Stimulated activated CD8-positive, alpha-beta memory T cell treated with anti-CD3 and anti-CD28 coated beads, Interleukin-12 subunit alpha, Interleukin-12 subunit beta, amount 100 ng/mL, for 24 hours (primary cell): Measurements from ENCODE around the gene TCP10L.
"Not testable (repeated sequence)": the region's sequence is repeated elsewhere in the genome, so short reads cannot be mapped to it uniquely, and the experiment has no call there.

Source experiments
- DNase-seq: peaks from one replicate; pipeline ENCODE4 v3.0.0-alpha.2; 2020; ENCODE audit errors: extremely low read depth

Gene TCP10L

DNA sequence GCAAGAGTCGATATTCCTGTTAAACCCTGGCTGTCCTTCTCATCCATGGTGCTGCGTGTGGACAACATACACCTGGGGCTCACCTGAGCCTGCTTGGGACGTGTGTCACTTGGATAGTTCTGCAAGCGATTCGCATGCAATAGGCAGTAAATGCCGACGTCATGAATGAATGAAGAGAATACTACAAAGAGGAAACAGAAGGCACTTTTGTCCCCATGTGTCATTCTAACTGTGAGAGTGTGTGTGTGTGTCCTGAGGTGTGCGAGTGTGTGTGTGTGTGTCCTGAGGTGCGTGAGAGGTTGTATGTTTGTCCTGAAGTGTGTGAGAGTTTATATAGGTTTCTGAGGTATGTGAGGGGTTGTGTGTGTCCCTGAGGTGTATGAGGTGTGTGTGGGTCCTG, 647 bp upstream of the TCP10L start:
- no peak for DNase-seq

DNA sequence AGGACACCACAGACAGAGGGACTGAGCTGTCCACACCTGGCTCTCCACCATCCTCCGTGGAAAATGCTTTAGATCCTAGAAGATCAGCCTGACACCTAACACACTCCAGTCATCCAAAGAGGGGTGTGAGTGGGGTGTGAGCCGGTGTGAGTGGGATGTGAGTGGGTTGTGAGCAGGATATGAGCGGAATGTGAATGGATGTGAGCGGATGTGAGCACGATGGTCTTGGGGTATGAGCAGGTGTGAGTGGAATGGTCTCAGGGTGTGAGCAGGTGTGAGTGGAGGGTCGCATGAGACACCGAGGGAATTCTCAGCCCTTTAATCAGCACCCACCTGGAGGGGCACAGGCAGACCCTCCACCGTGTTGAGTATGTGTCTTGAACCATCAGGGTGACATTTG, 851 bp downstream of the TCP10L start:
- no peak for DNase-seq

DNA sequence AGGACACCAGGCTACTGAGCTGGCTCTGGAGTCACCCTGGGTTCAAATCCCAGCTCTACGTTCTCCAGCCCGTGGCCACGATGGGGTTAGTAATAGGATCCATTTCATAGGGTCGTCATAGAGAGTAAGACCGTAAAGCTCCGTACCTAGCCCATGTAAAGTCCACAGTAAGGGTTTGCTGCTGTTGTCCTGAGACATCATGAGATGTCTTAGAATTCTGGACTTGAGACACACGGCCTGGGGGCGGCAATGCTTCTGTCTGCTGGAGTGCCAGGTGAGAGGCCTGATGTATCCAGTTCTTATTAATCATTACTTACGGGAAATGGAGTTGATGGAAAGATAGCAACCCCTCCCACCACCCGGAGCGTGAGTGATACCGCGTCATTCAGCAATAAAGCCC, 3.6 kb downstream of the TCP10L start:
- DNase-seq = no peak

- DNase-seq = no peak
These were observed 4.4 kb downstream of the TCP10L start for GRCh38 chr21:32580949-32581348.

- no peak for DNase-seq
These were observed 7.1 kb downstream of the TCP10L start for GRCh38 chr21:32578107-32578691.

- no peak for DNase-seq
These were observed 9.3 kb downstream of the TCP10L start for GRCh38 chr21:32576011-32576410.

- DNase-seq = no peak
These were observed 10.1 kb downstream of the TCP10L start for GRCh38 chr21:32574946-32575925.

DNA sequence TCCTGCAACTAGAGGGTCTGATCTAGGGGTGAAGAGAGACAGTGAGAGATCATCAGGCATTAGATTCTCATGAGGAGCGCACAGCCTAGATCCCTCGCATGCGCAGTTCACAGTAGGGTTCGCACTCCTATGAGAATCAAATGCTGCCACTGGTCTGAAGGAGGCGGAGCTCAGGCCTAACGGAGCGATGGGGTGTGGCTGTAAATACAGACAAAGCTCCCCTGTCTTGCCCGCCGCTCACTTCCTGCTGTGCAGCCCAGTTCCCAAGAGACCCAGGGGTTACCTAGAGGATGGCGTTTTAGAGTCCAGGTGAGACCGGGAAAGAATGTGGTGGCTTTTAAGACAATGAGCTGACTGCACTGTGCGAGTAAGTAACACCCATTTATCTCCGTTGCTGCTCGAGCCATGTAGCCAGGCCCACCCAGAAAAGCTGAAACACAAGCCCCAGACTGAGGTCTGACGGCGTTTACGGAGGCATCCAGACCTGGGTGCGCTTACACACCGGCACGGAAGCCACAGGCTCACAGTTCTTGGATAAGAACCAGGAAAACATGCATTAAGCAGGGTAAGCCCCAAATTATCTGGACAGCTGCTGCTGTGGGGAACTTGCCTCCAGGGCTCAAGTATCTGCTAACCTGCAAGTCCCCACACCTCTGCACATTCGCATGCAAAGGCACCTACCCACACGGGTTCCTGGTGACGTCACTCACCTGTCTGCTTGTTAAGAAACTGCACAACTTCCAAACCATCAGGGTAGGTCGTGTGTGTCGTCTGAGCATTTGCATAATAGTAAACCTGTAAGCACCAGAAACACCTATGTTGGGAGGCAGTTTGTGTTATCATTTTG, 12.5 kb downstream of the TCP10L start:
- no peak for DNase-seq

GRCh38 chr21:32570456-32570855, 14.9 kb downstream of the TCP10L start:
- DNase-seq = no peak

DNA sequence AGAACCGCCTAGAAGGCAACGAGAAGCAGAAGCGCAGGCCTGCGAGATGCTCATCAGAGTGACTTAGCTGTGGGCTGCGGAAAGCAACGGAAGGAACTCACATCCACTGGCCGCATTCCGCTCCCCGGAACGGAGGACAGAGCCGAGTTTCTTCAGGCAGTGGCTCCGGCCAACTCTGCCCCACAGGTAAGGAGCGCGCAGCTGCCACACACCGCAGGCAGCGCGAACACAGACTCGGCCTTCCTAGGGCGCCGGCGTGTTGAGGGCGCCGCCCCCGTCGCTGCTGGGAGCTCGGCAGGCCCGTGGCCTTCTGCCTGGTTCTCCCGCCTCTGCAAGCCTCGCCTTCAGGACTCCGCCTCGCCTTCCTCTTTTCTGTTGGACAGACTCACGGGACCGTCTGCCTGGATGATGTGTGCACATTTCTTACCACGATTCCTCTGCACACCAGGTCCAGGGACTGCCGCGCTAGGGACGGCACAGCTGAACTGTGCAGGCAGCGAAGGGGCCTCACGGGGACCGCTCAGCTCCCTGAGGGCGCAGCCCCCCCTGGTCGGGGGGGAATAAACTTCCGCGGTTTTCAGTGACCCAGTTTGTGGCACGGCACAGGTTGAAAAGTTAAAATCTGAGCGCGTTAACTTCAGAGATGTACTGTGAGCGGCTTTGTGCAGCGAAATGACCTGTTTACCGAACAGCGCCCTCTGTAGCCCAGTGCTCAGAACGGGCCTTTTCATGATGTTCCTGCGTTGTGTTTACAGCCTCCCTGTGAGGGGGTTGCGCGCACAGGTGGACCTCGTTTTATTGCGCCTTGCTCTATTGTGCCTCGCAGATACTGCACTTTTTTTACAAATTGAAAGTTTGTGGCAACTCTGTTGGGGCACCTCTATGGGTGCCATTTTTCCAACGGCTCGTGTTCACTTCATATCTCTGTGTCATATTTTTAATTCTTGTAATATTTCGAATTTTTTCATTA, 15.8 kb downstream of the TCP10L start:
- peak; percentile 30 for DNase-seq

DNA sequence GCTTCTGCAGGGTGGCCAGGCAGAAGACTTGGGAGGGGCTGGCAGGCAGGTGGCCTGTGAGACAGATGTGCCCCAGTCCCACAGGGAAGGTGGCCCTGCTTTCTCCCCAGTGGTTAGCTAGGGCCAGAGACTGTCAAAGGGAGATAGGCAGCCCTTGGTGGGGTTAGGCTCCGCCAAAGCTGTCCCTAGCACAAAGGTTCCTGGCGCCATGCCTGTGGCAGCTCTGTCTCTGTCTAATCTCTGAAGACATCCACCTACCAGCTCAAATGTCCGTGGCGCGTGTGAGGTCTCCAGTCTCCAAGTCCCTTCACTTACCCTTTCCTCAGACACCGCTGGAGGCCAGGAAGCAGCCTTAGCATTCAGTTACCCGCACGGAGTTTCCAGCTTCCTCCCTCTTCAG, 17.7 kb downstream of the TCP10L start:
- no peak for DNase-seq

- DNase-seq = no peak
These were observed 18.5 kb downstream of the TCP10L start for GRCh38 chr21:32566741-32567389.

DNA sequence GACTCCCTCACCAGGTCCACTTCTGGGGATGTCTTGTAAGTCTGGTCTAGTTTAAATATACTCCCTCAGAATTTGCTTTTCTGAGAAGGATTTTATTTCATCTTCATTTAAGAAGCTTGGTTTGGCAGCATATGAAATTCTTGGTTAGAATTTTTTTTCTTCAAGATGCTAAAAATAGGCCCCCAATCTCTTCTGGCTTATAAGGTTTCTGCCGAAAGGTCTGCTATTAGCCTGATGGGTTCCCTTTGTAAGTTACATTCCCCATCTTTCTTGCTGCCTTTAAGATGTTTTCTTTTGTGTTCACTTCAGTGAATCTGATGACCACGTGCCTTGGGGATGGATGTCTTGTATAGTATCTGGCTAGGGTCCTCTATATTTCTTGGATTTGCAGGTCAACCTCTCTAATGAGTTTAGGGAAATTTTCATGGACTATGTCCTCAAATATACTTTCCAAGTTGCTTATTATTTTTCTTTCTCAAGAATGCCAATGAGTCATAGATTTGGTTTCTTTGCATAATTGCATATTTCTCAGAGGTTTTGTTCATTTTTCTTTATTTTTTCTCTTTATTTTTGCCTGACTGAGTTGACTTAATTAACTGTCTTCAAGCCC, 19.4 kb downstream of the TCP10L start:
- no peak for DNase-seq

DNA sequence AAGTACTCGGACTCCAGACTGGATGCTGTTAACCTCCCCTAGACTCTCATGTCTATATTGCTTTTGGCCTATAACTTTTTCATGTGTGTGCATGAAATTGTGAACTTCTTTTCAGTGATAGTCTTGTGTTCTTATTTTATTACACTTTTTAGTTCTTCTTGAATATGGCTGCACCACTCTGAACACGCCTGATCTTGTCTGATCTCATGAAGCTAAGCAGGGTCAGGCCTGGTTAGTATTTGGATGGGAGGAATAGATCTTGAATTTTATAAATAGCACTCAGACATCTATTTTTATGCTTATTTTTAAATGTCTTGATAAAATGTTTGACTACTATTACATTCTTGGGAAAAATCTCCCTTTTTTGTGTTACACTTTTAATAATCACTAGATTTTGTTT, 22.4 kb downstream of the TCP10L start:
- no peak for DNase-seq

DNA sequence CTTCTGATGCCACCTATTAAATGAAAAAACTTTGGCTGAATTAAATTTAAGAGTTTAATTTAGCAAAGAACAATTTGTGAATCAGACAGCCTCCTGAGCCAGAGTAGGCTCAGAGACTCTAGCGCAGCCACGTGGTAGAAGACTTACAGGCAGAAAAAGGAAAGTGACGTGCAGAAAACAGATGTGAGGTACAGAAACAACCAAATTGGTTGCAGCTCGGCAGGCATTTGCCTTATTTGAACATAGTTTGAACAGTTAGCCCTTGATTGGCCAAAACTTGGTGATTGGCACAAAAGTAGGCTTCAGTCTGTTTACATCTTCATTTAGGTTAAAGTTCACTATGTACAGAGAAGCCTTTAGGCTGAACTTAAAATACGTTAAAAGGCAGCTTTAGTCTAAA, 22.9 kb downstream of the TCP10L start:
- DNase-seq = no peak

GRCh38 chr21:32561476-32561875, 23.8 kb downstream of the TCP10L start:
- not testable (repeated sequence) for DNase-seq

DNA sequence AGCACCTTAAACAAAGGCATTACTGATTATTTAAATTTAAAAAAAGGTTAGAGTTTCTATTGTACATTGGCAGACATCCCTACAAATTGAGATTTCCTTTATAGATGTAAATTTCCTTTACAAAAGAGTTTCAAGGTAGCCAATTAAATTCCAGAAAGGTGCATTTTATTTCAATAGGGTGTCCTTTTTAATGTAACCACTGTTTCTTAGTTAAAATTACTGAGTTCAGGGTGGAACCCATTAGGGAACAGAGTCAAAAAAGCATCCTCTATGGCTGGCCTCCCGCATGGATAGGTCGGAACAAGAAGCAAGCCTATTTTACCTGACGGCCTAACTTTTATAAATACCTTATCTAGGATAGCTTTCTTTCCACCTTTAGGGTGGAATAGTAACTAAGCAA, 24.4 kb downstream of the TCP10L start:
- no peak for DNase-seq

GRCh38 chr21:32559006-32559610, 26.2 kb downstream of the TCP10L start:
- no peak for DNase-seq

DNA sequence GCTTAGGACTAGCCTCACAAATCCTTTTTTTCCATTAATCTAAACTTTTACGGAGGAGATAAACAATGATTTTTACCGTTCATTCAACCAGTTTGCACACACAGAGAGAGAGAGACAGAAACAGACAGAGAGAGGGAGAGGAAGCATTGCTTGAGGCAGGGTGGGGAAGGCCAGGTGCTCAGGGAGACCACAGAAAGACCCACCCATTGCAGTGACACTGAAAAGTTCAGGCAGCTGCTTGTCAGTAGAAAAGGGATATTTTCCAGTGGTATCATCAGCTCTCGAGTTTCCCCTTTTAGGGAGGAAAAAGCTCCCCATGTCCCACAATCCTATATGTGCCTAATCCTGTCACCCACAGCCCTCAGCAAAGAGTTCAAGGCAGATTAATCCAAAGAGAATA, 27.2 kb downstream of the TCP10L start:
- DNase-seq = no peak
